GM23248 (cell line): ENCODE measurements around the gene JOSD2. TPM values are rescaled to one million over a fixed set of nuclear protein-coding genes. Genes with fewer than 3 reads are reported as not detected.

Experiments
- DNase-seq: peaks from one replicate; pipeline ENCODE4 v3.0.0-alpha.2; 2015
- H2AFZ ChIP-seq: fragments of 200-600 bp; sonication (generic); 2 replicates; pipeline ENCODE4 v1.6.1; 2016; ENCODE audit warnings: antibody characterized with exemption
- H3F3A ChIP-seq: fragments of 200-600 bp; sonication (generic); 2 replicates; pipeline ENCODE4 v1.6.1; 2016; ENCODE audit warnings: mild to moderate bottlenecking, antibody characterized with exemption, mixed run types; ENCODE audit not compliant: insufficient read depth
- H3K27ac ChIP-seq: fragments of 200-600 bp; sonication (generic); 2 replicates; pipeline ENCODE4 v1.5.1; 2016; ENCODE audit warnings: mild to moderate bottlenecking
- H3K27me3 ChIP-seq: fragments of 200-600 bp; sonication (generic); replicated peaks from 2 replicates; pipeline ENCODE4 v1.6.1; 2016; ENCODE audit warnings: mild to moderate bottlenecking; ENCODE audit not compliant: insufficient read depth
- H3K36me3 ChIP-seq: fragments of 200-600 bp; sonication (generic); 2 replicates; pipeline ENCODE4 v1.6.1; 2016; ENCODE audit warnings: low read depth, mild to moderate bottlenecking
- H3K4me1 ChIP-seq: fragments of 200-600 bp; sonication (generic); 2 replicates; pipeline ENCODE4 v1.6.1; 2016; ENCODE audit warnings: mild to moderate bottlenecking; ENCODE audit not compliant: insufficient read depth
- H3K4me2 ChIP-seq: fragments of 200-600 bp; sonication (generic); one replicate; pipeline ENCODE4 v1.6.1; 2016; ENCODE audit warnings: mild to moderate bottlenecking; ENCODE audit not compliant: unreplicated experiment
- H3K4me3 ChIP-seq: fragments of 200-600 bp; sonication (generic); 2 replicates; pipeline ENCODE4 v1.5.1; 2016; ENCODE audit warnings: mild to moderate bottlenecking
- H3K79me2 ChIP-seq: fragments of 200-600 bp; sonication (generic); 2 replicates; pipeline ENCODE4 v1.6.1; 2016; ENCODE audit warnings: mild to moderate bottlenecking; ENCODE audit not compliant: insufficient read depth
- H3K9ac ChIP-seq: fragments of 200-600 bp; sonication (generic); 2 replicates; pipeline ENCODE4 v1.6.1; 2016; ENCODE audit warnings: mild to moderate bottlenecking
- H3K9me2 ChIP-seq: fragments of 200-600 bp; sonication (generic); 2 replicates; pipeline ENCODE4 v1.6.1; 2016; ENCODE audit warnings: mixed run types, mild to moderate bottlenecking, moderate library complexity; ENCODE audit not compliant: insufficient read depth
- H3K9me3 ChIP-seq: fragments of 200-600 bp; sonication (generic); one replicate; pipeline ENCODE4 v1.6.1; 2017; ENCODE audit warnings: low read depth
- H4K20me1 ChIP-seq: fragments of 200-600 bp; sonication (generic); 2 replicates; pipeline ENCODE4 v1.6.0; 2016; ENCODE audit not compliant: insufficient read depth
- EZH2 ChIP-seq: fragments of 200-600 bp; sonication (generic); IDR thresholded peaks from 2 replicates; pipeline ENCODE4 v1.6.1; 2018; ENCODE audit warnings: antibody characterized with exemption, mild to moderate bottlenecking; ENCODE audit not compliant: insufficient read depth, poor library complexity, severe bottlenecking
- EZH2phosphoT487 ChIP-seq: fragments of 200-600 bp; sonication (generic); IDR thresholded peaks from 2 replicates; pipeline ENCODE4 v1.6.1; 2018; ENCODE audit warnings: antibody characterized with exemption, moderate library complexity, mild to moderate bottlenecking, low read depth; ENCODE audit not compliant: insufficient read depth
- WGBS, 2 experiments: methylation state at CpG; one replicate each; pipeline ENCODE4 v1.1.6; 2015 to 2017; ENCODE audit warnings: low lambda C conversion rate in 2 of 2, low coverage in 1 of 2; ENCODE audit errors: missing lambda C conversion rate in 2 of 2; 5-methylcytosine and 5-hydroxymethylcytosine counted together
- in situ Hi-C: fragments of 300-500 bp; cut with MboI; formaldehyde crosslinking; loops from 2 replicates; pipeline ENCODE4 v1.15.0; 2020
- polyA plus RNA-seq: library from polyadenylated mRNA; unstranded; fragments of >200 nt; fragmentation: Nextera tagmentation; extraction: Ambion mirVana; gene quantifications from 2 replicates; pipeline ENCODE4 v1.2.1, GENCODE V29; 2016
- total RNA-seq: library from RNA; depleted of rRNA; stranded (reverse); fragments of >200 nt; shearing (Covaris generic); gene quantifications from 2 replicates; pipeline ENCODE4 v1.2.3, GENCODE V29; 2014

Gene JOSD2
- total and polyA plus RNA-seq, 2 experiments from 2014 or later: 55.2 to 98.5 TPM

GRCh38 chr19:50488389-50489194, 22.4 kb downstream of the JOSD2 start:
- 31 to 39% methylated on average over 5 to 13 of the region's 13 CpGs for WGBS, 2 experiments
- H3K36me3 ChIP-seq: no peaks in the 10 kb centered on the region
- no peak overlapping the region for H3K9ac ChIP-seq
- H3K4me1 ChIP-seq: no peaks in the 10 kb centered on the region
- no peak overlapping the region for H3K4me3 ChIP-seq
- H3K27ac ChIP-seq: no peak overlapping the region
- in situ Hi-C loops: no loop called here
- no peak for DNase-seq
- H3K79me2 ChIP-seq: no peaks in the 10 kb centered on the region
- no peaks in the 10 kb centered on the region for H4K20me1 ChIP-seq
- TF ChIP-seq EZH2phosphoT487 (no peak), EZH2 (no peak)
- peaks cover 13% of the 10 kb centered on the region; the same call in 1 of the 2 replicates for H3K27me3 ChIP-seq
- no peaks in the 10 kb centered on the region for H3F3A ChIP-seq
- H3K9me2 ChIP-seq: no peaks in the 10 kb centered on the region
- no peaks in the 10 kb centered on the region for H3K9me3 ChIP-seq
- H3K4me2 ChIP-seq: no peak overlapping the region
- no peak overlapping the region for H2AFZ ChIP-seq

GRCh38 chr19:50486823-50487515, 24.0 kb downstream of the JOSD2 start:
- peaks cover 13% of the 10 kb centered on the region; the same call in 1 of the 2 replicates for H3K27me3 ChIP-seq
- WGBS, 2 experiments: 62 to 66% methylated on average over 18 of the region's 18 CpGs
- H3K27ac ChIP-seq: no peak overlapping the region

GRCh38 chr19:50485284-50485955, 25.6 kb downstream of the JOSD2 start:
- 64 to 68% methylated on average over 10 of the region's 10 CpGs for WGBS, 2 experiments
- Histone ChIP-seq H3K79me2 (no peaks in the 10 kb centered on the region), H4K20me1 (no peaks in the 10 kb centered on the region), H2AFZ (no peak overlapping the region), H3K9ac (no peak overlapping the region), H3K9me3 (no peaks in the 10 kb centered on the region), H3K4me1 (no peaks in the 10 kb centered on the region), H3K36me3 (no peaks in the 10 kb centered on the region), H3F3A (no peaks in the 10 kb centered on the region), H3K27me3 (0 out of 2 replicates have a peak, but pooled peaks cover 10% of the 10 kb centered on the region), H3K4me2 (no peak overlapping the region), H3K9me2 (no peaks in the 10 kb centered on the region), H3K4me3 (no peak overlapping the region), H3K27ac (no peak overlapping the region)
- in situ Hi-C loops: no loop called here
- TF ChIP-seq EZH2 (no peak), EZH2phosphoT487 (no peak)
- no peak for DNase-seq

More at GRCh38 chr19:50486823-50487515, 24.0 kb downstream of the JOSD2 start:
- H3K36me3 ChIP-seq: no peaks in the 10 kb centered on the region
- no peaks in the 10 kb centered on the region for H3F3A ChIP-seq
- no peak overlapping the region for H3K4me2 ChIP-seq
- DNase-seq: peak; percentile 43
- in situ Hi-C loops: no loop called here
- H3K9me3 ChIP-seq: no peaks in the 10 kb centered on the region
- no peaks in the 10 kb centered on the region for H3K9me2 ChIP-seq
- no peak overlapping the region for H3K9ac ChIP-seq
- no peaks in the 10 kb centered on the region for H3K4me1 ChIP-seq
- no peaks in the 10 kb centered on the region for H3K79me2 ChIP-seq
- H3K4me3 ChIP-seq: no peak overlapping the region
- TF ChIP-seq EZH2 (no peak), EZH2phosphoT487 (no peak)
- no peaks in the 10 kb centered on the region for H4K20me1 ChIP-seq
- no peak overlapping the region for H2AFZ ChIP-seq

GRCh38 chr19:50482916-50483315, 28.1 kb downstream of the JOSD2 start:
- Histone ChIP-seq H3F3A (no peaks in the 10 kb centered on the region), H3K4me2 (no peak overlapping the region)
- in situ Hi-C loops: no loop called here

More at GRCh38 chr19:50482916-50483315, 28.1 kb downstream of the JOSD2 start:
- Histone ChIP-seq H3K4me3 (no peak overlapping the region), H3K27ac (no peak overlapping the region), H2AFZ (no peak overlapping the region), H3K9me3 (no peaks in the 10 kb centered on the region), H4K20me1 (no peaks in the 10 kb centered on the region), H3K36me3 (no peaks in the 10 kb centered on the region), H3K4me1 (no peaks in the 10 kb centered on the region), H3K9me2 (no peaks in the 10 kb centered on the region), H3K27me3 (0 out of 2 replicates have a peak, but pooled peaks cover 9% of the 10 kb centered on the region), H3K79me2 (no peaks in the 10 kb centered on the region), H3K9ac (no peak overlapping the region)
- TF ChIP-seq EZH2phosphoT487: no peak
- no peak for TF ChIP-seq EZH2
- no peak for DNase-seq
- 72 to 75% methylated on average over 10 of the region's 10 CpGs for WGBS, 2 experiments
